Calu3 (cell line): Measurements from ENCODE around the gene MTUS2. TPM values are rescaled to one million over a fixed set of nuclear protein-coding genes. Genes with fewer than 3 reads are reported as not detected.

Source experiments
- BruUV-seq: library from RNA; stranded (reverse); fragments of 400-500 nt; replicated peaks from 2 replicates; lab custom pipeline; 2021; lab: Mats Ljungman, UMichigan
- CTCF ChIA-PET: fragments of 300-600 bp; sonication (Branson Sonifier 250); formaldehyde crosslinking; loops from one replicate; lab custom pipeline; 2022; ENCODE audit warnings: antibody characterized with exemption; lab: Charles Lee
- DNase-seq: peaks from one replicate; pipeline ENCODE4 v3.0.0; 2022
- H3K27ac Mint-ChIP-seq: one replicate; pipeline ENCODE4 v1.8.0; 2022; ENCODE audit warnings: mixed read lengths; ENCODE audit not compliant: unreplicated experiment
- H3K27me3 Mint-ChIP-seq: one replicate; pipeline ENCODE4 v1.8.0; 2022; ENCODE audit warnings: mixed read lengths; ENCODE audit not compliant: unreplicated experiment
- H3K36me3 Mint-ChIP-seq: one replicate; pipeline ENCODE4 v1.8.0; 2022; ENCODE audit warnings: mild to moderate bottlenecking, moderate library complexity, mixed read lengths; ENCODE audit not compliant: insufficient read depth, unreplicated experiment
- H3K4me1 Mint-ChIP-seq: one replicate; pipeline ENCODE4 v1.8.0; 2022; ENCODE audit warnings: mild to moderate bottlenecking, low read depth, mixed read lengths; ENCODE audit not compliant: unreplicated experiment
- H3K4me3 Mint-ChIP-seq: one replicate; pipeline ENCODE4 v1.8.0; 2022; ENCODE audit warnings: mild to moderate bottlenecking, low read depth, moderate library complexity, mixed read lengths; ENCODE audit not compliant: unreplicated experiment
- H3K9me3 Mint-ChIP-seq: one replicate; pipeline ENCODE4 v1.8.0; 2022; ENCODE audit warnings: low read depth, mixed read lengths; ENCODE audit not compliant: unreplicated experiment
- CTCF ChIP-seq: fragments of 200-600 bp; IDR thresholded peaks from one replicate; pipeline ENCODE4 v1.8.0; 2022; ENCODE audit warnings: antibody characterized with exemption; ENCODE audit not compliant: unreplicated experiment
- intact Hi-C: fragments of 100-400 bp; cut with micrococcal nuclease; formaldehyde crosslinking; loops from one replicate; pipeline ENCODE4 v1.10.0; 2022; ENCODE audit not compliant: unreplicated experiment
- total RNA-seq: library from RNA; stranded (reverse); gene quantifications from 2 replicates; pipeline ENCODE4 v1.2.3, GENCODE V29; 2022

Gene MTUS2
- total RNA-seq, 1 experiment from 2014 or later = not detected

- Mint-ChIP-seq H3K4me3 (no peak overlapping the region), H3K9me3 (peaks cover 13% of the 10 kb centered on the region), H3K27ac (no peak overlapping the region), H3K4me1 (no peaks in the 10 kb centered on the region), H3K27me3 (no peaks in the 10 kb centered on the region), H3K36me3 (no peaks in the 10 kb centered on the region)
- TF ChIP-seq CTCF = no peak
- CTCF ChIA-PET = no interaction called here
- no peak for DNase-seq
- intact Hi-C loops = no loop called here
- no TSS peak for BruUV-seq
Observed at GRCh38 chr13:29039212-29039611, 219.1 kb downstream of the MTUS2 start.

- intact Hi-C loops = no loop called here
- CTCF ChIA-PET = no interaction called here
Observed at GRCh38 chr13:29046588-29046987, 226.4 kb downstream of the MTUS2 start.

GRCh38 chr13:29049524-29049923 lies 229.4 kb downstream of the MTUS2 start:
- Mint-ChIP-seq H3K4me3 (no peak overlapping the region), H3K4me1 (no peaks in the 10 kb centered on the region), H3K27ac (no peak overlapping the region), H3K9me3 (peaks cover 10% of the 10 kb centered on the region), H3K36me3 (no peaks in the 10 kb centered on the region), H3K27me3 (no peaks in the 10 kb centered on the region)
- intact Hi-C loops = no loop called here
- CTCF ChIA-PET = no interaction called here
- BruUV-seq = no TSS peak
- no peak for TF ChIP-seq CTCF
- no peak for DNase-seq

More at GRCh38 chr13:29046588-29046987, 226.4 kb downstream of the MTUS2 start:
- Mint-ChIP-seq H3K36me3 (no peaks in the 10 kb centered on the region), H3K4me1 (no peaks in the 10 kb centered on the region), H3K27ac (no peak overlapping the region), H3K4me3 (no peak overlapping the region), H3K27me3 (no peaks in the 10 kb centered on the region), H3K9me3 (peaks cover 15% of the 10 kb centered on the region)
- no peak for TF ChIP-seq CTCF
- DNase-seq = no peak
- BruUV-seq = no TSS peak

GRCh38 chr13:29050719-29051118 lies 230.6 kb downstream of the MTUS2 start:
- TF ChIP-seq CTCF = no peak
- CTCF ChIA-PET = no interaction called here
- intact Hi-C loops = no loop called here
- Mint-ChIP-seq H3K27ac (no peak overlapping the region), H3K36me3 (no peaks in the 10 kb centered on the region), H3K4me3 (no peak overlapping the region), H3K27me3 (no peaks in the 10 kb centered on the region), H3K9me3 (peaks cover 10% of the 10 kb centered on the region), H3K4me1 (no peaks in the 10 kb centered on the region)
- BruUV-seq = no TSS peak
- DNase-seq = no peak

- Mint-ChIP-seq H3K27ac (no peak overlapping the region), H3K4me1 (no peaks in the 10 kb centered on the region), H3K36me3 (no peaks in the 10 kb centered on the region), H3K27me3 (no peaks in the 10 kb centered on the region), H3K9me3 (peaks cover 13% of the 10 kb centered on the region), H3K4me3 (no peak overlapping the region)
- intact Hi-C loops = no loop called here
- CTCF ChIA-PET = no interaction called here
- no peak for TF ChIP-seq CTCF
- DNase-seq = no peak
- BruUV-seq = no TSS peak
Observed at GRCh38 chr13:29059800-29060199, 239.7 kb downstream of the MTUS2 start.
